Kidney (tissue), 14 donors: ENCODE results near the gene KRTAP5-11. TPM values are rescaled to one million over a fixed set of nuclear protein-coding genes. Genes with fewer than 3 reads are reported as not detected.

ENCODE experiments used
- DNase-seq, 5 donors: peaks; one replicate each; pipeline ENCODE4 v3.0.0-alpha.2; 2013 to 2020
- FAIRE-seq: peaks from 2 replicates; lab custom pipeline; 2012; peaks lifted over from hg19 to GRCh38; lab: Jason Lieb, UNC
- H3K27ac ChIP-seq, 2 donors: one replicate each; pipeline ENCODE4 v1.7.0; 2013; ENCODE audit warnings: low read depth in 2 of 2, low read length in 2 of 2, inconsistent platforms in 1 of 2
- H3K27me3 ChIP-seq: one replicate; pipeline ENCODE4 v1.7.1; 2013; ENCODE audit warnings: low read length, inconsistent platforms; ENCODE audit not compliant: control insufficient read depth, insufficient read depth
- H3K36me3 ChIP-seq, 3 donors: one replicate each; pipeline versions ENCODE4 v1.7.0 to v1.7.1; 2013; ENCODE audit warnings: low read length in 3 of 3, control low read depth in 1 of 3, inconsistent platforms in 1 of 3; ENCODE audit not compliant: insufficient read depth in 3 of 3, control insufficient read depth in 2 of 3
- H3K4me1 ChIP-seq, 3 donors: one replicate each; pipeline versions ENCODE4 v1.7.0 to v1.7.1; 2013; ENCODE audit warnings: low read length in 3 of 3, inconsistent platforms in 1 of 3, low read depth in 1 of 3; ENCODE audit not compliant: control insufficient read depth in 2 of 3, insufficient read depth in 2 of 3
- H3K4me3 ChIP-seq, 3 donors: one replicate each; pipeline versions ENCODE4 v1.7.0 to v1.8.1; 2013; ENCODE audit warnings: low read length in 3 of 3, control low read depth in 1 of 3, inconsistent platforms in 1 of 3
- H3K9ac ChIP-seq, 3 donors: one replicate each; pipeline versions ENCODE4 v1.7.0 to v1.7.1; 2013; ENCODE audit warnings: low read length in 3 of 3, control low read depth in 1 of 3, inconsistent platforms in 1 of 3
- H3K9me3 ChIP-seq, 3 donors: one replicate each; pipeline versions ENCODE4 v1.7.0 to v1.7.1; 2013; ENCODE audit warnings: low read length in 3 of 3, control low read depth in 1 of 3, inconsistent platforms in 1 of 3; ENCODE audit not compliant: control insufficient read depth in 2 of 3, insufficient read depth in 1 of 3
- intact Hi-C: fragments of 100-400 bp; cut with DNase I; formaldehyde crosslinking; loops from one replicate; pipeline ENCODE4 v1.11.1; 2022
- polyA plus RNA-seq: library from polyadenylated mRNA; stranded (reverse); fragments of 350-450 nt; fragmentation: Illumina TruSeq; extraction: RNeasy Lipid Tissue Mini Kit (QIAGEN cat#74804); gene quantifications from one replicate; pipeline ENCODE4 v1.2.3, GENCODE V29; 2014; ENCODE audit warnings: low read depth, low replicate concordance; ENCODE audit not compliant: insufficient read depth
- total RNA-seq: library from RNA; stranded (reverse); fragmentation: NEBNext Ultra II Directional; extraction: Animal tissue kit (Norgen Biotek cat#: 25700); gene quantifications from one replicate; pipeline ENCODE4 v1.2.1, GENCODE V29; 2021
- TF ChIP-seq, protein P1 (sequence below): IDR thresholded peaks from 3 replicates; pipeline ENCODE4 v1.5.1; 2012; ENCODE audit warnings: mild to moderate bottlenecking, moderate library complexity, borderline replicate concordance; ENCODE audit not compliant: insufficient read depth; ENCODE audit errors: extremely low read depth
- donor health status: control.
- donor health status: control.
- donor health status: control.
- donor health status: control.
- donor health status: control.
- donor health status: DM: yes; HTN: yes; CAD: no.
- donor health status: Normal renal cell carcinoma (clear cell type).

The KRTAP5-11 gene
- total and polyA plus RNA-seq, 2 donors from 2014 or later, result not detected

- Histone ChIP-seq H3K4me1 (no peaks in the 10 kb centered on the region), H3K4me3 (no peak within 1 kb of the TSS), H3K9ac (no peak within 1 kb of the TSS), H3K27ac (no peak within 1 kb of the TSS), H3K9me3 (no peaks in the 10 kb centered on the region), H3K27me3 (no peaks in the 10 kb centered on the region), H3K36me3 (no peaks in the 10 kb centered on the region)
- intact Hi-C loops, result no loop called here
- TF ChIP-seq, protein P1, sequence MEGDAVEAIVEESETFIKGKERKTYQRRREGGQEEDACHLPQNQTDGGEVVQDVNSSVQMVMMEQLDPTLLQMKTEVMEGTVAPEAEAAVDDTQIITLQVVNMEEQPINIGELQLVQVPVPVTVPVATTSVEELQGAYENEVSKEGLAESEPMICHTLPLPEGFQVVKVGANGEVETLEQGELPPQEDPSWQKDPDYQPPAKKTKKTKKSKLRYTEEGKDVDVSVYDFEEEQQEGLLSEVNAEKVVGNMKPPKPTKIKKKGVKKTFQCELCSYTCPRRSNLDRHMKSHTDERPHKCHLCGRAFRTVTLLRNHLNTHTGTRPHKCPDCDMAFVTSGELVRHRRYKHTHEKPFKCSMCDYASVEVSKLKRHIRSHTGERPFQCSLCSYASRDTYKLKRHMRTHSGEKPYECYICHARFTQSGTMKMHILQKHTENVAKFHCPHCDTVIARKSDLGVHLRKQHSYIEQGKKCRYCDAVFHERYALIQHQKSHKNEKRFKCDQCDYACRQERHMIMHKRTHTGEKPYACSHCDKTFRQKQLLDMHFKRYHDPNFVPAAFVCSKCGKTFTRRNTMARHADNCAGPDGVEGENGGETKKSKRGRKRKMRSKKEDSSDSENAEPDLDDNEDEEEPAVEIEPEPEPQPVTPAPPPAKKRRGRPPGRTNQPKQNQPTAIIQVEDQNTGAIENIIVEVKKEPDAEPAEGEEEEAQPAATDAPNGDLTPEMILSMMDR, result no peak
- FAIRE-seq (no peak), DNase-seq (no peak)
Measured at GRCh38 chr11:71565263-71565662, 17.4 kb downstream of the KRTAP5-11 start, which contains the start of gene KRTAP5-10. TSS of gene KRTAP5-10 (plus strand) at chr11:71565563. CDS start at chr11:71565588, 25 bp downstream.

DNA sequence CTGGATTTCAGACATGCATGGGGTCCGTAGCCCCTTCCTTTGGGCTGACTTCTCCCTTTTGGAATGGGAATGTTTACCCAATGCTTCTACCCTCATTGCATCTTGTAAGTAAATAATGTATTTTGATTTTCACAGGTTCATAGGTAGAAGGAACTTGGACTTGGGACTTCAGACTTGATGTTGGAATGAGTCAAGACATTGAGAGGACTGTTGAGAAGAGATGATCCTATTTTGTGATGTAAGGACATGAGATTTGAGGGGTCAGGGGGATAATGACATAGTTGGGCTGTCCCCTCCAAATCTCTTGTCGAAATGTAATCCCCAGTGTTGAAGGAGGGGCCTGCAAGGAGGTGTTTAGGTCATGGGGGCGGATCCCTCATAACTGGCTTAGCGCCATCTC, 18.2 kb downstream of the KRTAP5-11 start:
- Histone ChIP-seq H3K9ac (no peak overlapping the region), H3K9me3 (no peaks in the 10 kb centered on the region), H3K27me3 (no peaks in the 10 kb centered on the region), H3K4me1 (no peaks in the 10 kb centered on the region), H3K4me3 (no peak overlapping the region), H3K27ac (no peak overlapping the region), H3K36me3 (no peaks in the 10 kb centered on the region)
- TF ChIP-seq, protein P1, result no peak
- intact Hi-C loops, result no loop called here
- DNase-seq (no peak), FAIRE-seq (no peak)

GRCh38 chr11:71563406-71563805, 19.3 kb downstream of the KRTAP5-11 start:
- Histone ChIP-seq H3K4me3 (no peak overlapping the region), H3K9ac (no peak overlapping the region), H3K27me3 (no peaks in the 10 kb centered on the region), H3K36me3 (no peaks in the 10 kb centered on the region), H3K9me3 (no peaks in the 10 kb centered on the region), H3K4me1 (no peaks in the 10 kb centered on the region), H3K27ac (no peak overlapping the region)
- TF ChIP-seq, protein P1, result peak; percentile 20
- intact Hi-C loops, result no loop called here
- no peak for FAIRE-seq
- peak in 2 of 5 donors; percentile 29 to 44 for DNase-seq

- Histone ChIP-seq H3K4me1 (no peaks in the 10 kb centered on the region), H3K36me3 (no peaks in the 10 kb centered on the region), H3K9ac (no peak overlapping the region), H3K4me3 (no peak overlapping the region), H3K27me3 (no peaks in the 10 kb centered on the region), H3K9me3 (no peaks in the 10 kb centered on the region), H3K27ac (no peak overlapping the region)
- DNase-seq (no peak), FAIRE-seq (no peak)
- intact Hi-C loops, result no loop called here
- TF ChIP-seq, protein P1, result no peak
Measured at GRCh38 chr11:71562120-71562519, 20.6 kb downstream of the KRTAP5-11 start.
